Stimulated activated naive CD8-positive, alpha-beta T cell treated with anti-CD3 and anti-CD28 coated beads, Interleukin-15, Interleukin-2, amounts not matched to agents 100 ng/mL and 50 ng/mL, for 24 hours (primary cell): Measurements from ENCODE around the gene RPS6KA1.
A peak's percentile ranks its signal among the peaks of the same experiment; 100 is the strongest.
"Not testable (repeated sequence)": the region's sequence is repeated elsewhere in the genome, so short reads cannot be mapped to it uniquely, and the experiment has no call there.

Source experiments
- H3K27ac Mint-ChIP-seq: one replicate; pipeline ENCODE4 v1.8.0; 2021; ENCODE audit warnings: mild to moderate bottlenecking, mixed read lengths
- H3K27me3 Mint-ChIP-seq: one replicate; pipeline ENCODE4 v1.8.0; 2021; ENCODE audit warnings: mixed read lengths
- H3K36me3 Mint-ChIP-seq: one replicate; pipeline ENCODE4 v1.8.0; 2021; ENCODE audit warnings: low read depth, mixed read lengths
- H3K4me1 Mint-ChIP-seq: one replicate; pipeline ENCODE4 v1.8.0; 2021; ENCODE audit warnings: low read depth, mixed read lengths
- H3K4me3 Mint-ChIP-seq: one replicate; pipeline ENCODE4 v1.8.0; 2021; ENCODE audit warnings: mild to moderate bottlenecking, mixed read lengths
- H3K9me3 Mint-ChIP-seq: one replicate; pipeline ENCODE4 v1.8.0; 2021; ENCODE audit warnings: mixed read lengths

Gene RPS6KA1

DNA sequence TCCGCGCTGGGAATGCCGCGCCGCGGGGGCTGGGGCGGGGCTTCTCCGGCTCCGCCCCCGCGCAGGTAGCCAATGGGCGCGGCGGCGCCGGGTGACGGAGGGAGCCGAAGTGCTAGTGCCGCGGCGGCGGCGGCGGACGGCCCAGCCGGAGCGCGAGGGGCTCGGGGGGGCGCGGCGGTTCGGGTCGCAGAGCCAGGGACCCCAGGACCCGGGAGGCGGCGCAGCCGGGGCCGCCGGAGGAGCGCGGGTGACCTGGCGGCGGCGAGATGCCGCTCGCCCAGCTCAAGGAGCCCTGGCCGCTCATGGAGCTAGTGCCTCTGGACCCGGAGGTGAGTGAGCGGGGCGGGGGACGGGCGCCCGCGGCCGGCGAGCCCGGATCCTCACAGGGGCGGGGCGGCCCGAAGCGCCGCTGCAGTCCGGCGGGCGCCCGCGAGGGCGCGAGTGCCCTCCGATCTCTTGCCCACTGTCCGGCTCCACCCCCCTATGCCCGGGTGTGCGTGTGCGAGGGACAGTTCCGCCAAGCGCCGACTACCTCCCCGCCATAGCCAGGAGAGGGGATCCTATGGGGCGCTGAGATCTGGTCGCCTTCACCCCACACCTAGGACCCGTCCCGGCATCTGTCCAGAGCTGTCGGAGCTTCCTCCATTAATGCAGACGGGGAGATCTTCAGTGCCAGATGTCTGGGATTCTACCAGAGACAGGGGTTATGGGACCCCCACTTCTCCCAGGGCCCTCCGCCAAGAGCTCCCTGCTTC, at the start of gene RPS6KA1:
Gene RPS6KA1, plus strand, starts transcription at position 107 of the 755 bp plus-strand sequence. Its CDS starts 160 bp downstream, at position 267.
- no peaks in the 10 kb centered on the region for H3K36me3 Mint-ChIP-seq
- peaks cover 30% of the 10 kb centered on the region for H3K4me1 Mint-ChIP-seq
- peak within 1 kb of the TSS; percentile 86 for H3K27ac Mint-ChIP-seq
- H3K27me3 Mint-ChIP-seq = no peaks in the 10 kb centered on the region
- peak within 1 kb of the TSS; percentile 87 for H3K4me3 Mint-ChIP-seq
- H3K9me3 Mint-ChIP-seq = no peaks in the 10 kb centered on the region

DNA sequence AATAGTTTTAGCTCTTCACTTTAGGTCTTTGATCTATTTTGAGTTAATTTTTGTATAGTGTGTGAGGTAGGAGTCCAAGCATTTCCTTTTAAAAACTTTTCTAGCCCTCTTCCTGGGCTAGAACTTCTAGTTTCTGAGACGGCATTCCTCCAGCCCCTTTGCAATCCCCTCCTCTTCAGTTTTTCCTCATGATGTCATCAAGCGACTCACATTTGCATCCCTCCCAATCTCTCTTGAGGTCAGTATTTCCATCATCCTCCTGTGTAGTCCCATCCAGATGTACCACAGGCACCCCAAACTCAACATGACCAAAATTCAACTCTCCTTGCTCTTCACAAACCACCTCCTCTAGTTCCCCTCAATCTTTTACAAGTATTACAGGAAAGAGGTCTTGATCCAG, 46.6 kb upstream of the RPS6KA1 start:
- Mint-ChIP-seq H3K4me3 (no peak overlapping the region), H3K36me3 (peaks cover 5% of the 10 kb centered on the region), H3K4me1 (peaks cover 17% of the 10 kb centered on the region), H3K27me3 (no peaks in the 10 kb centered on the region), H3K27ac (peak overlapping the region; percentile 82), H3K9me3 (no peaks in the 10 kb centered on the region)

DNA sequence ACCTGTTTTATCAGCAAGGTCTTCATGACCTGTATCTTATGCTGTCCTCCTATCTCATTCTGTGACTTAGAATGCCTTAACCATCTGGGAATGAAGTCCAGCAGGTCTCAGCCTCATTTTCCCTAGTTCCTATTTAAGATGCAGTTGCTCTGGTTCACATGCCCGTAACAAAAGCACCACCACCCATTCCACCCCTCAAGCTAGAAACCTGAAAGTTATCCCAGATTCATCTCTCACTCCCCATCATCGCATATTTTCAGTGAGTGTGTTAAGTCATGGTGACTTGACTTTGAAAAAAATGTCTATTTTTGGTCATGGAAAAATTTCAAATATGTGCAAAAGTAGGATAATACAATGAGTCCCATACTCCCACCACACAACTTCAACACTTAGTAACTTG, 45.6 kb upstream of the RPS6KA1 start:
- Mint-ChIP-seq H3K27ac (peak overlapping the region; percentile 9), H3K9me3 (no peaks in the 10 kb centered on the region), H3K4me3 (no peak overlapping the region), H3K4me1 (peaks cover 17% of the 10 kb centered on the region), H3K36me3 (peaks cover 2% of the 10 kb centered on the region), H3K27me3 (no peaks in the 10 kb centered on the region)

- H3K4me1 Mint-ChIP-seq = no peaks in the 10 kb centered on the region
- H3K27ac Mint-ChIP-seq = no peak overlapping the region
- no peaks in the 10 kb centered on the region for H3K9me3 Mint-ChIP-seq
- H3K36me3 Mint-ChIP-seq = no peaks in the 10 kb centered on the region
- H3K4me3 Mint-ChIP-seq = no peak overlapping the region
- no peaks in the 10 kb centered on the region for H3K27me3 Mint-ChIP-seq
These were observed 39.4 kb upstream of the RPS6KA1 start for GRCh38 chr1:26490155-26490554.

GRCh38 chr1:26493267-26493666, 36.3 kb upstream of the RPS6KA1 start:
- H3K4me3 Mint-ChIP-seq = no peak overlapping the region
- no peaks in the 10 kb centered on the region for H3K9me3 Mint-ChIP-seq
- H3K4me1 Mint-ChIP-seq = no peaks in the 10 kb centered on the region
- no peaks in the 10 kb centered on the region for H3K27me3 Mint-ChIP-seq
- no peak overlapping the region for H3K27ac Mint-ChIP-seq
- H3K36me3 Mint-ChIP-seq = no peaks in the 10 kb centered on the region

GRCh38 chr1:26493938-26494337, 35.6 kb upstream of the RPS6KA1 start:
- Mint-ChIP-seq H3K27ac (no peak overlapping the region), H3K9me3 (no peaks in the 10 kb centered on the region), H3K4me3 (no peak overlapping the region)

DNA sequence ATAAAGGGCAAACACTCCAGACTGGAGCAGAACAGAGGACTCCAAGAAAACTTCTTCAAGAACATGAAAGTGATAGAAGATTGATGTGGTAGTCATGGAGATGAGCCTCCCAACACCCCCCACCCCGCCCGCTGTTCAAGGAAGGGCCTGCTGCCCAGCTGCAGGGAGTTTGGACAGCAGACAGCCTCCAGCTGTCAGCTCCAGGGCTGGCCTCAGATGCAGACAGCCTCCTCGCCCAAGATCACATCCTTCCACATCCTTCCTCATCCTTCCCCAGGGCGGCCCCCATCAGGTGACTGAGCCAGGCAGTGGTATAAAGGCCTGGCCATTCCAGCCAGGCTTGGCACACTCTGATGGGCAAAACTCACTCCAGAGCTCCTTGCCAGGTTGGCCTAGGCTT, 32.7 kb upstream of the RPS6KA1 start:
- H3K27me3 Mint-ChIP-seq = no peaks in the 10 kb centered on the region
- no peaks in the 10 kb centered on the region for H3K9me3 Mint-ChIP-seq
- H3K27ac Mint-ChIP-seq = no peak overlapping the region
- peaks cover 4% of the 10 kb centered on the region for H3K36me3 Mint-ChIP-seq
- peaks cover 16% of the 10 kb centered on the region for H3K4me1 Mint-ChIP-seq
- H3K4me3 Mint-ChIP-seq = no peak overlapping the region

More at GRCh38 chr1:26493938-26494337, 35.6 kb upstream of the RPS6KA1 start:
- Mint-ChIP-seq H3K36me3 (peaks cover 2% of the 10 kb centered on the region), H3K27me3 (no peaks in the 10 kb centered on the region), H3K4me1 (peaks cover 5% of the 10 kb centered on the region)

DNA sequence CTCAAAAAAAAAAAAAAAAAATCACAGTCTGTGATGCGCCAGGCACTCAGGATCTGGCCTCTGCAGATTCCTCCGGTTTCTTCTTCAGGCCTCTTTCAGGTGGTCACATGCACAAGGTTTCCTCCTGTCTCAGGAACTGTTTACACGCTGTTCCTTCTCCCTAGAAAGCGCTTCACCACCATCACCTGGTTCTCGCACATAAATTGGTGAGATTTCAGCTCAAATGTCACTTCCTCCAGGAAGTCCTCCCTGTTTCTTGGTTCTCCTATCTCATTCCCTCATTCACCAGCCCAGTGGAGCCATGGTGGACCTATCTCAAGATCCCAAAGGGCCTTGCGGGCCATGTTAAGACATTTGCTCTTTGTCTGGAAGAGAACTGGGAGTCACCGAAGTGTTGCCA, 30.7 kb upstream of the RPS6KA1 start:
- Mint-ChIP-seq H3K4me1 (peaks cover 24% of the 10 kb centered on the region), H3K9me3 (no peaks in the 10 kb centered on the region), H3K4me3 (peak overlapping the region; percentile 61), H3K27ac (peak overlapping the region; percentile 41), H3K27me3 (no peaks in the 10 kb centered on the region), H3K36me3 (peaks cover 4% of the 10 kb centered on the region)

DNA sequence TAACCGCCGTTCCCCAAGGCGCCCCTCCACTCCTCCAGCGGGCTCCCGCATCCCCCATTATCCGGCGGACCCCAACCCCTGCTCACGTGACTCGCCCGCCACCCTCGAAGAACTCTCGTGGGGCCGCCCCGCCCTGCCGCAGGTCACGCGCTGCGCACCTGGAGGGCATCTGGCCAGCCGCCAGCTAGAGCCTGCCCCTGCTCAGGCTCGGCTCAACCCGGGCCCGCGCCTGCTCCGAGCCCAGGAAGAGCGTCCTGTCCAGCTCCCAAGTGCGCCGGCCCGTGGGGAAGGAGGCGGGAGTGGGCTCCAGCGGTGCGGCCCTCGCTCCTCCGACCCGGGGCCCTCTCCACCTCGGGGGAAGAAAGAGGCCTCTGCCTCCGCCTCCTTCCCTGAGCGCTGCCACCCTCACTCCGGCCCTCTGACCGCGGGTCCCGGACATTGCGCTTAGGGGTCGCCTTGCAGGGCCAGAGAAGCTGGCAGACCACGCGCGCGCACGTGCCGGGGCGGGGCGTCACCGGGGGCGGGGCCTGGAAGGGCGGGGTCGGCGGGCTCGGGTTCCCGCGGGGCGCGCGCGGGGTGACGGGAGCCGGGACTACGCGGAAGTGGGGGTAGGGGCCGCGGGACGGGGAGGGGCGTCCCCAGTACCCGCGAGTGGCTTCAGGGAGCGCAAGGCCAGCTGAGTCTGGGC, 28.9 kb upstream of the RPS6KA1 start:
- H3K4me1 Mint-ChIP-seq = peaks cover 24% of the 10 kb centered on the region
- peaks cover 4% of the 10 kb centered on the region for H3K36me3 Mint-ChIP-seq
- H3K4me3 Mint-ChIP-seq = peak overlapping the region; percentile 90
- H3K27me3 Mint-ChIP-seq = no peaks in the 10 kb centered on the region
- H3K27ac Mint-ChIP-seq = peak overlapping the region; percentile 91
- H3K9me3 Mint-ChIP-seq = no peaks in the 10 kb centered on the region

- H3K36me3 Mint-ChIP-seq, H3K9me3 Mint-ChIP-seq, H3K27me3 Mint-ChIP-seq, H3K27ac Mint-ChIP-seq, H3K4me3 Mint-ChIP-seq, H3K4me1 Mint-ChIP-seq: not testable (repeated sequence)
These were observed 18.9 kb upstream of the RPS6KA1 start for GRCh38 chr1:26510711-26511110.

- not testable (repeated sequence) for H3K36me3 Mint-ChIP-seq, H3K27ac Mint-ChIP-seq, H3K27me3 Mint-ChIP-seq, H3K4me3 Mint-ChIP-seq, H3K9me3 Mint-ChIP-seq, H3K4me1 Mint-ChIP-seq
These were observed 13.7 kb upstream of the RPS6KA1 start for GRCh38 chr1:26515836-26516235.

- no peaks in the 10 kb centered on the region for H3K9me3 Mint-ChIP-seq
- H3K36me3 Mint-ChIP-seq = no peaks in the 10 kb centered on the region
- H3K27me3 Mint-ChIP-seq = no peaks in the 10 kb centered on the region
- no peak overlapping the region for H3K4me3 Mint-ChIP-seq
- no peaks in the 10 kb centered on the region for H3K4me1 Mint-ChIP-seq
- H3K27ac Mint-ChIP-seq = no peak overlapping the region
These were observed 12.4 kb upstream of the RPS6KA1 start for GRCh38 chr1:26516987-26517765.

DNA sequence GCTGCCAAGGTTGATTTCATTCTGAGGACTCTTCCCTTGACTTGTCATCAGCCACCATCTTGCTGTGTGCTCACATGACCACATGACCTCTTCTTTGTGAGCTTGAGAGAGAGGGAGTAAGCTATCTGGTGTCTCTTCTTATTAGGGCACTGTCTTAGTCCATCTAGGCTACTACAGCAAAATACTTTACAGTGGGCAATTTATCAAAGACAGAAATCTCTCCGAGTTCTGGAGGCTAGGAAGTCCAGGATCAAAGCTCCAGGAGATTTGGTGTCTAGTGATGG, 11.9 kb upstream of the RPS6KA1 start:
- H3K36me3 Mint-ChIP-seq = no peaks in the 10 kb centered on the region
- no peaks in the 10 kb centered on the region for H3K9me3 Mint-ChIP-seq
- no peaks in the 10 kb centered on the region for H3K27me3 Mint-ChIP-seq
- no peaks in the 10 kb centered on the region for H3K4me1 Mint-ChIP-seq
- H3K27ac Mint-ChIP-seq = no peak overlapping the region
- no peak overlapping the region for H3K4me3 Mint-ChIP-seq

DNA sequence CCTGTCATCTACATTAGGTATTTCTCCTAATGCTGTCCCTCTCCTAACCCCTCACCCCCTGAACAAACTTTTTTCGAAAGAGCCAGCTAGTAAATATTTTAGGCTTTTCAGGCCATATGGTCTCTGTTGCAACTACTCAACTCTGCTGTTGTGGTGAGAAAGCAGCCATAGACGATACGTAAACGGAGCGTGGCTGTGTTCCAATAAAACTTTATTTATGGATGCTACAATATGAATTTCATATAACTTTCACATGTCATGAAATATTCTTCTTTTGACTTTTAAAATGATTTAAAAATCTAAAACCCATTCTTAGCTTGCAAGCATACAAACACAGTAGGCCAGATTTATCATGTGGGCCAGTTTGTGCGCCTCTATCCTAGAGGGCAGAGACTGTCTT, 11.2 kb upstream of the RPS6KA1 start:
- Mint-ChIP-seq H3K27me3 (no peaks in the 10 kb centered on the region), H3K4me3 (no peak overlapping the region), H3K27ac (no peak overlapping the region), H3K36me3 (no peaks in the 10 kb centered on the region), H3K9me3 (no peaks in the 10 kb centered on the region), H3K4me1 (no peaks in the 10 kb centered on the region)

- Mint-ChIP-seq H3K9me3 (no peaks in the 10 kb centered on the region), H3K4me3 (no peak overlapping the region), H3K36me3 (no peaks in the 10 kb centered on the region), H3K4me1 (no peaks in the 10 kb centered on the region), H3K27ac (no peak overlapping the region), H3K27me3 (peaks cover 4% of the 10 kb centered on the region)
These were observed 9.2 kb upstream of the RPS6KA1 start for GRCh38 chr1:26520339-26520738.
